Activated CD4-positive, alpha-beta T cell treated with anti-CD3 and anti-CD28 coated beads for 4 hours (primary cell): Measurements from ENCODE around the gene SLAMF9.

Experiments used
- DNase-seq, 2 donors: peaks; one replicate each; pipeline ENCODE4 v3.0.0-alpha.2; 2020

The SLAMF9 gene

GRCh38 chr1:159974350-159974965, 20.4 kb upstream of the SLAMF9 start:
- no peak for DNase-seq

GRCh38 chr1:159973350-159973940, 19.4 kb upstream of the SLAMF9 start:
- DNase-seq: no peak

- no peak for DNase-seq
Measured at GRCh38 chr1:159972443-159973205, 18.6 kb upstream of the SLAMF9 start.

- DNase-seq: no peak
Measured at GRCh38 chr1:159970932-159971342, 16.9 kb upstream of the SLAMF9 start.

GRCh38 chr1:159968901-159969300, 14.9 kb upstream of the SLAMF9 start:
- DNase-seq: no peak

GRCh38 chr1:159965263-159965662, 11.2 kb upstream of the SLAMF9 start:
- no peak for DNase-seq

- DNase-seq: no peak
Measured at GRCh38 chr1:159964144-159964543, 10.1 kb upstream of the SLAMF9 start.

GRCh38 chr1:159962176-159962575, 8.1 kb upstream of the SLAMF9 start:
- no peak for DNase-seq

- DNase-seq: no peak
Measured at GRCh38 chr1:159961636-159962035, 7.6 kb upstream of the SLAMF9 start.

- DNase-seq: no peak
Measured at GRCh38 chr1:159960721-159961381, 6.8 kb upstream of the SLAMF9 start.

- no peak for DNase-seq
Measured at GRCh38 chr1:159959451-159959850, 5.4 kb upstream of the SLAMF9 start.

GRCh38 chr1:159958719-159959380, 4.8 kb upstream of the SLAMF9 start:
- DNase-seq: no peak

- no peak for DNase-seq
Measured at GRCh38 chr1:159957824-159958268, 3.8 kb upstream of the SLAMF9 start.

GRCh38 chr1:159955456-159955855, 1.4 kb upstream of the SLAMF9 start:
- no peak for DNase-seq

GRCh38 chr1:159952932-159953331, 1.1 kb downstream of the SLAMF9 start:
- no peak for DNase-seq

- no peak for DNase-seq
Measured at GRCh38 chr1:159951551-159951950, 2.5 kb downstream of the SLAMF9 start.

- DNase-seq: no peak
Measured at GRCh38 chr1:159951016-159951415, 3.0 kb downstream of the SLAMF9 start.

GRCh38 chr1:159949981-159950381, 4.1 kb downstream of the SLAMF9 start:
- no peak for DNase-seq

- no peak for DNase-seq
Measured at GRCh38 chr1:159949123-159949522, 4.9 kb downstream of the SLAMF9 start.

- DNase-seq: no peak
Measured at GRCh38 chr1:159947942-159948341, 6.1 kb downstream of the SLAMF9 start.

- DNase-seq: no peak
Measured at GRCh38 chr1:159946242-159947187, 7.5 kb downstream of the SLAMF9 start.
